GM12864 (cell line): ENCODE results near the gene HOXB4.

Experiments used
- DNase-seq: peaks from one replicate; pipeline ENCODE4 v3.0.0-alpha.2; 2011; ENCODE audit warnings: low read depth
- H3K4me3 ChIP-seq: 2 replicates; pipeline ENCODE4 v1.5.1; 2011; ENCODE audit warnings: mild to moderate bottlenecking, low read depth, low read length, control low read depth
- TF ChIP-seq, protein P1 (sequence below): IDR thresholded peaks from 2 replicates; pipeline ENCODE4 v1.5.1; 2011; ENCODE audit warnings: low read depth, mild to moderate bottlenecking, moderate library complexity, low read length, control low read depth, inconsistent platforms; ENCODE audit errors: missing control alignments

HOXB4 gene

DNA sequence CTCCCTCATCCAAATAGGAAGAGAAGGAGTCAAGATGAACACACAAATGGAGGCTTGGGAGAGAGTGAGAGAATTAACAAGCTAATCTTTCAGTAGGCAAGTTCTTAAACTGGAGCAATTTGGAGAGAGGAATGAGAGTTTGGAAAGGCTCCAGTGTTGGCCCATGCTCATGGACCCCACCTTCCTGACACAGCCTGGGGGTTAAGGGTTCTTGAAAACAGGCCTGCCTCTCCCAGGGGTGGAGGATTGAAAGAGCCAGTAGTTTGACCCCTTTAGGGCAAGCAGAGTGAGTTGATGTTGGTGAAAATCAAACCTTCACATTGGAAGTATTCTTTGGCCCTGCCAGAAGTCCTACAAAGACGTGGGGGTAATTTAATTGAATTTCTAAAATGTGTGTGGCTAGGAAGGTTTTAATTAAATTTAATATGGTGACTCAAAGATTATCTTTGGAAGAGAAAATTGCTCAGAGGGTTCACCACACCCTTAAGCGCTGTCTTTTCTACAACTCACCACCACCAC, 6.1 kb upstream of the HOXB4 start:
- DNase-seq, result no peak
- H3K4me3 ChIP-seq, result no peak overlapping the region

DNA sequence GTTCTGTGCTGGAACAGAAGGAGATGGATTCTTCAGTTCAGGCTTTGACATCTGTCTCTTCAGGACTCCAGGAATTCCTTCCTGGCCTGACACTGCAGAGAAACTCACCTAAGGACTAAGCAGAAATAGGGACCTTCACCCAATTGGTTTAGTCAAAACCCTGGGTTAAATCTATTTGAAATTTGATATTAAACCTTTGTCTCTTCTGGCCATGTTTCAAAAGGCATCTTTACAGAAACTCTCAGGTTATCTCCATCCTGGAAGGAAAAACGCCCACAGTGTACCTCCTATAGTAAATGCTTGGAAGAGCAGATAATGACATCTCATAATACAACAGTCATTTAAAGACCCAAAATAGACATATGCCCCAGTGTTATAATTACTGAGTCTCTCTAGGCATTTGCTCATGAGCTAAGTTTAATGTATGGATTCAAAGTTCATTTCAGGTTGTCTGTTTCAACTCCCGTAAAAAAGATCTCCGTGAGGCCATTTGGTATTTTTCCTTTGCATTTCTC, 5.6 kb upstream of the HOXB4 start:
- no peak overlapping the region for H3K4me3 ChIP-seq
- no peak for DNase-seq
- TF ChIP-seq, protein P1, sequence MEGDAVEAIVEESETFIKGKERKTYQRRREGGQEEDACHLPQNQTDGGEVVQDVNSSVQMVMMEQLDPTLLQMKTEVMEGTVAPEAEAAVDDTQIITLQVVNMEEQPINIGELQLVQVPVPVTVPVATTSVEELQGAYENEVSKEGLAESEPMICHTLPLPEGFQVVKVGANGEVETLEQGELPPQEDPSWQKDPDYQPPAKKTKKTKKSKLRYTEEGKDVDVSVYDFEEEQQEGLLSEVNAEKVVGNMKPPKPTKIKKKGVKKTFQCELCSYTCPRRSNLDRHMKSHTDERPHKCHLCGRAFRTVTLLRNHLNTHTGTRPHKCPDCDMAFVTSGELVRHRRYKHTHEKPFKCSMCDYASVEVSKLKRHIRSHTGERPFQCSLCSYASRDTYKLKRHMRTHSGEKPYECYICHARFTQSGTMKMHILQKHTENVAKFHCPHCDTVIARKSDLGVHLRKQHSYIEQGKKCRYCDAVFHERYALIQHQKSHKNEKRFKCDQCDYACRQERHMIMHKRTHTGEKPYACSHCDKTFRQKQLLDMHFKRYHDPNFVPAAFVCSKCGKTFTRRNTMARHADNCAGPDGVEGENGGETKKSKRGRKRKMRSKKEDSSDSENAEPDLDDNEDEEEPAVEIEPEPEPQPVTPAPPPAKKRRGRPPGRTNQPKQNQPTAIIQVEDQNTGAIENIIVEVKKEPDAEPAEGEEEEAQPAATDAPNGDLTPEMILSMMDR, result no peak

More for the DNA sequence above, 6.1 kb upstream of the HOXB4 start:
- TF ChIP-seq, protein P1, result no peak

DNA sequence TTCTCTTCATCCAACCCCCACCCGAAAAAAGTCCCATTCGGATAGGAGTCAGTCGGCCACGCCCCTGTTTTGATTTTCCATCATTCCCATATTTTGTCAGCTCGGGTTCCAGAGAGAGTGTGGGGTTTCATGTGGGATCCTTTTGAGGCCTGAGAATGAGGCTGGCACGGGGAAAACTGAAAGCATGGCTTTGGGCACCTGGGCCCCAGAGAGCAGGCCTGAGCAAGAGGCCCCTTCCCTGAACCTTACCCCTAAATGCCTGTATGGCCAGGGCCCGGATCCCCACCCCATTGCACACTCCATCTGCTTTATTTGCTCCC, 4.6 kb upstream of the HOXB4 start:
- no peak overlapping the region; the same call in 1 of the 2 replicates for H3K4me3 ChIP-seq
- TF ChIP-seq, protein P1, result no peak
- no peak for DNase-seq

DNA sequence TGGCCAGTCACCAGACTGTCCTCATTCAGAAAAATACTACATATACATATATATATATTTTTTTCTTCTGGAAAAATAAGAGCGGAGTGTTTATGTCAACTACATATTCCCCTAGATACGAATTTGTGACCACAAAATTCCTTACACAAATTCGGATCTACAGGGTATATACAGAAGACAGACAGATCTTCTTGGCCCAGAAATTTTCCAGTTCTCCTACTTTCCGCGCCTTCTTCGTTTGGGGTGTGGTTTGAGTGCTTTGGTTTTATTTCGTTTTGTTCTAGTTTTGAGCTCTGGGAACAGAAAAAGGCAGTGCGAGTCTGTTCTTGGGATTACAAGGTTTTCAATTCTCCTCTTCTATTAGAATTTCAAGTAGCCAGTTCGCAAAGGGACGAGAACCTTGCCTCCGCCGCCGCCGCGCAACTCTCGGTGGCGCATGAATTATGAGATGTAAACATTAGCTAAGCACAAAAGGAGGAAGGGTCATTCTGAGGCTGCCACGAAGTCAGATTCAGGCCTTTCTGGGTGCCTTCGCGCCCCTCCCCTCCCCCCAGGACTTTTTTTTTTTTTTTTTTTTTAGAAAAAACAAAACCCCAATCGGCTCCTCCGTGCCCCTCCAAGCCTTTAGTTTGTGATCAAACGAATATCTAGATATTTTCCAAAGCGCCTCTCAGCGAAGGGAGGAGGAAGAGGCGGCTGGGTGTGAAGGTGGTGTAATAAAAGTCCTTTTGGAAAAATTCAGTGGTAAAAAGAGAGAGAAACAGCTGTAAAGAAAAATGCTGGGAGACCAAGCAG, 1.8 kb upstream of the HOXB4 start:
- TF ChIP-seq, protein P1, result no peak
- DNase-seq, result no peak
- H3K4me3 ChIP-seq, result no peak overlapping the region

DNA sequence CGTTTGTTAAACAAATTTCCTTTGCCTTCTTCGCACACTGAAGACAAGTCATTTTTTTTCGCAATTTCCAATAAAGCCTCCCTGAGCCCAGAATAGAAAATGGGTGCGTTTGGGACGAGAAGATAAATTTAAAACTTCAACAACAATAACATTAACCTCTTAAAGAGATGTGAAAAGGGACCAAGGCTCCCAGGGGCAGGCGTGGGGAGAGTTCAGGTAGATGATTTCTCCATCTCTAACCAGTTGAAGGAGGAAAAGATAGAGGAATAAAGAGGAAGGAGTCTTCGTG, 1.3 kb upstream of the HOXB4 start:
- TF ChIP-seq, protein P1, result no peak
- peak overlapping the region; percentile 84 for H3K4me3 ChIP-seq
- no peak for DNase-seq

DNA sequence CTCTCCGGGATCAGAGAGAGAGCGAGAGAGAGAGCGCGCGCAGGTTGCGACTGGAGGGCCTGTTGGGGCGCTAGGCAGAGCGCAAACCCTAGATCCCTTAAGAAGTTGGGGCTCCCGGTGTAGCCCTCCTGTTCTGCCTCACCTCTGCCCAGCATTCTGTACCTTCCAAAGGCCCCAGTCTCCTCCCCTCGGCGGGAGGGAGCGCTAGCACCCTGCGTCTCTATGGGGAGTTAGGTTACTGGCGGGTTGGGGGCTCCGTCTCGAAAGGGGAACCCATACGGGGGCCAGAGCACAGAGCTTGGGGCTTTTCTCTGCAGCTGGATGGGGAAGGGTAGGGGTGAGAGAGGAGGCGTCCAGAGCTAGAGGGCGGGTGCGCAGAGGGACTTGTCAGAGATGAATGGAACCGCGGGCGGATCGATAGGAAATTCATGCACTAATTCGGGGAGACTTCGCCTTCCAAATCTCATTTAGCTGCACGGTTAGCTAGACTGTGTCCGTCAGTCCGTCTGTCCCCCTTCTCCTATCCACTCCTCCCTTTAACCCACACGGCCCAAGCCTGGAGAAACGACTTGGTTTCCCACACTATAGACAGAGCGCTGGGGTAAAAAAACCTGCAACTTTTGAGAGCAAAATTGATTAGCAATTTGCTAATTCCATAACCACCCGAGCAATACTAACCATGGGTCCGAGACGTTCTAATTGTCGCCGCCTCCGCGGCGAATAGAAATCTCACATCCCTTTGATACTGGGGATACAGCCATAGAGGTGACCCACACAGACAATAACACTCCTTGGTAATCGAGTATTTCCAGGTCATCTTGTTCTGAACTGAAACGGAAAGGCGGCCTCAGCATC, 693 bp upstream of the HOXB4 start:
- TF ChIP-seq, protein P1, result peak; percentile 14
- H3K4me3 ChIP-seq, result peak overlapping the region; percentile 84
- no peak for DNase-seq
